Embryonic facial prominence (tissue), 1 donor: Measurements from ENCODE around the gene HTT-AS.
"Not testable (repeated sequence)": the region's sequence is repeated elsewhere in the genome, so short reads cannot be mapped to it uniquely, and the experiment has no call there.

Source experiments
- DNase-seq: peaks from one replicate; pipeline ENCODE4 v3.0.0-alpha.2; 2016; ENCODE audit errors: extremely low spot score

The HTT-AS gene

GRCh38 chr4:3051141-3051897 lies 23.0 kb downstream of the HTT-AS start:
- DNase-seq: not testable (repeated sequence)

GRCh38 chr4:3047464-3048286 lies 26.7 kb downstream of the HTT-AS start:
- no peak for DNase-seq

DNA sequence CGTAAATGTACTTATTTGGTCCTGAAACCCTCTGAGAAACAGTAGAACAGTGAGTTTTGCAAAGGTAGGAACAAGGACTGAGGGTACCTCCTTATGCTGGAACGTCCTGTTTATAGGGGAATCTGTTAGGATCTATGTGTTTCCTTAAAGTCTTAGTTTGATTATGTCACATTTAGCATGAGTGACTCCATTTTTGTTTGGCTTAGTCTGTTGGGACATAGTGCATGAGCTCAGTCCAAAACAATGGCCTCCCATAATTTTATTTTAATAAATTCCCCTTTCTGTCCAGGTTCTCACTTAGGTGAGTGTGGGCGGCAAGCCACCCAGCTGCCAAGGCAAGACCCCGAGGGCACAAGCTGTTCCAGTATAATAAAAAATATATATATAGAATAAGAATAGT lies 27.7 kb downstream of the HTT-AS start:
- DNase-seq: no peak

- DNase-seq: no peak
Observed at GRCh38 chr4:3046162-3046561, 28.2 kb downstream of the HTT-AS start.

DNA sequence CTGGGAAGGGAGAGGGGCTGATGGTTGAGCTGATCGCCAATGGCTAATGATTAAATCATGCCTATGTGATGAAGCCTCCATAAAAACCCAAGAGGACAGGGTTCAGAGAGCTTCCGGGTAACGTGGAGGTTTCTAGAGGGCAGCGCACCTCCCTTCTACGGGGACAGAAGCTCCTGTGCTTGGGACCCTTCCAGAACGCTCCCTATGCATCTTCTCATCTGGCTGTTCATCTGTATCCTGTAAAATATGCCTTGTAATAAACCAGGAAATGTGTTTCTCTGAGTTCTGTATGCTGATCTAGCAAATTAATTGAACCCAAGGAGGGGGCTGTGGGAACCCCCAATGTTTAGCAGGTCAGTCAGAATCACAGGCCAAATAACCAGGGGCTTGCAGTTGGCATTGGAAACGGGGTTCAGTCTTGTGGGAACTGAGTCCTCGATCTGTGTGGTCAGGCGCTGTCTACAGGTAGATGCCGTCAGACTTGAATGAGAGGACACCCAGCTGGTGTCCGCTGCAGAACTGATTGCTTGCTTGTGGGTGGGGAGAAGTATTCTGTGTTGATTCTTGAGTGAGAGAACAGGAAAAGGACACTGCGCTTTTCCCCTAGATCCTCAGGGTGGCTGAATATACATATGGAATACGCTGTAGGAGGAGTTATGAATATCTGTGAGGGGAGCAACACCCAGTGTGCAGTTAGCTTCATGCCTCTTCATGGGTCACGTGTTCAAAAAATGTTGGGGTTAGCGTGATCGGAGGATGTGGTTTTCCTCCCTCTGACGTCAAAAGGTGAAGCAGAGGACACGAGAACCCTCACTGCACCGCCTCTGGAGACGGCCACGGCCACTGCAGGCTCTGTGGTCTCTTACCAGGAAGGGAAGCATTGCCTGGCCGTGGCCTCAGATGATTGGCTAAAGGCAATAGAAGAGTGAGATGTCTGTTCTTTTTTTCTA lies 29.2 kb downstream of the HTT-AS start:
- DNase-seq: no peak

DNA sequence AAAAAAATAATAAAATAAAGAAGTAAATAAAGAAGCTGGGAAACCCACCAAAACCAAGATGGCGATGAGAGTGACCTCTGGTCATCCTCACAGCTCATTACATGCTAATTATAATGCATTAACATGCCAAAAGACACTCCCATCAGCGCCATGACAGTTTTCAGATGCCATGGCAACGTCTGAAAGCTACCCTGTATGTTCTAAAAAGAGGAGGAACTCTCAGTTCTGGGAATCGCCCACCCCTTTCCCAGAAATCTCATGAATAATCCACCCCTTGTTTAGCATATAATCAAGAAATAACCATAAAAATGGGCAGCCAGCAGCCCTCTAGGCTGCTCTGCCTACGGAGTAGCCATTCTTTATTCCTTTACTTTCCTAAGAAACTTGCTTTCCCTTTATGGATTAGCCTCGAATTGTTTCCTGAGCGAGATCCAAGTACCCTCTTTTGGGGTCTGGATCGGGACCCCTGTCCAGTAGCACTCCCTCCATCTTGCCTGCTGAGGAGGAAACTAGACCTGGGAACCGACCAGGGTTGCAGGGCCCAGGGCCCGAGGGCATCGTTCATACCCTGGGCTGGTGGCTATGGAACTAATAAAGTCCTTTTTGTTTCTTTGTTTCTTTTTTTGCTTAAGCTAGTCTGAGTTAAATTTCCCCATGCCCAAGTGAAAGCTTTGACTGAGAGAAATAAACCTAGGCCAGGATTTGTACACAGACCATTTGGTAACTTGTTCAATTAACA lies 30.9 kb downstream of the HTT-AS start:
- DNase-seq: no peak

GRCh38 chr4:3042226-3042625 lies 32.1 kb downstream of the HTT-AS start:
- DNase-seq: no peak

DNA sequence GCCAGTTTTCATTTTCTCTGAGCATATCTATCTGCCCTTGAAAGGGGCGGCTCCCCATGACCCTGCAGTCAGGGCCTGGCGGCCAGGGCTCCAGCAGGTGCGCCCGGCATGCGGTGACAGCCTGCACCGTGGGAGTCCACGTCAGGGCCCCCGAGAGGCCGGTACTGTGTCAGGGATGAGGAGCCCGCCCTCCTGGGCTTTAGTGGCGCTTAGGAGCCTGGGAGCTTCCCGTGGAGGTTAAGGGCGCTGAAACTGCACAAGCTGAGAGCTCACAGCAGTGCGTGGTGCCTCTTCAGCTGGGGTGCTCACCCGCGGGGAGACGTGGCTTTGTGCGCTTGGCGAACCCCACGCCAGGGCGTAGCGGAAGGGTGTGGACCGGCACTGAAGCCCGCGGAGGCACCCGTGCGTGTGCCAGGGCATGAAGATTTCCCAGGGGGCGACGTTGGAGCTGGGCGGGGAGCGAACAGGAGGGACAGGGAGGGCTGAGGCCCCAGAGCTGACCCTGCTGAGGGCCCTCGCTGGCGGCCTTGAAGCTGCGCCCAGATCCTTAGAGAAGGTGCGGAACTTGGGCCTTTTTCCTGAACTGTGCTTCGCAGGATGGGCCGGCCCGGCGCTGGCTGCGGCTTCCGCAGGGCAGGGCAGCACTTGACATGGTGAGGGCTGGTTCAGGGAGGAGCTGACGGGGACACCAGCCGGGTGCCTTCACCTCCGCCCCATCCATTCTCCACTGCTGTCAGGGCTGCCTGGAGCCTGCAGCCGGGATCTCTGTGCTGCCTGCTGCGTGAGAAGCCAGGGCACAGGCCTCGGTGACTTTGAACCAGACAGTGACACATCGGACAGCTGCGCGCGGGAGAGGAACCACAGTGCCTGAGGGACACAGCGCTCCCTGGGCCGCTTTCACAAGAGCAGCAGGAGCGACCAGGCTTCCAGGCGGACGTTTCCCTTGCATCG lies 32.9 kb downstream of the HTT-AS start:
- DNase-seq: no peak

- DNase-seq: no peak
Observed at GRCh38 chr4:3040452-3041191, 33.7 kb downstream of the HTT-AS start.

DNA sequence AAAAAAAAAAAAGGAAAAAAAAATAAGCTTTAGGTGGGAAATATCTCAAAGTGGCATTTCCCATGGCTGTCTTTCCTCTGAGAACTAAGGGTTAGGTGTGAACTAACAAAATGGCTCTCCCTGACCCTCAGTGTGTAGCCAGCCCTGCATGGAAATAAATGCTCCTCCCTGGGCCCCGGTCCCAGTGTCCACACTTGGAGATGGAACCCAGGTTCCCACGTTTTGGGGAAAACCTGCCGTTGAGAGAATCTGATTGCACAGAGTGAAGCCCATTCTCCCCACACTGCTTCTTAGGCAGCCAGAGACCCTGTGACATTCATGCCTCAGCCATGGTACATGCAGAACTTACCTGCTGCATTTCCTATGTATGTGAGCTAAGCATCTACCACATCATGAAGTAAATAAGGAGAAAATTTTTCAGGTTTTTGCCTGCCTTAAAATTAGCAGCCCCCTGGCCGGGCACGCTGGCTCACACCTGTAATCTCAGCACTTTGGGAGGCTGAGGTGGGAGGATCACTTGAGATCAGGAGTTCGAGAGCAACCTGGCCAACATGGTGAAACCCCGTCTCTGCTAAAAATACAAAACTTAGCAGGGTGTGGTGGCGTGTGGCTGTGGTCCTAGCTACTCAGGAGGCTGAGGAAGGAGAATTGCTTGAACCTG lies 34.5 kb downstream of the HTT-AS start:
- DNase-seq: no peak

DNA sequence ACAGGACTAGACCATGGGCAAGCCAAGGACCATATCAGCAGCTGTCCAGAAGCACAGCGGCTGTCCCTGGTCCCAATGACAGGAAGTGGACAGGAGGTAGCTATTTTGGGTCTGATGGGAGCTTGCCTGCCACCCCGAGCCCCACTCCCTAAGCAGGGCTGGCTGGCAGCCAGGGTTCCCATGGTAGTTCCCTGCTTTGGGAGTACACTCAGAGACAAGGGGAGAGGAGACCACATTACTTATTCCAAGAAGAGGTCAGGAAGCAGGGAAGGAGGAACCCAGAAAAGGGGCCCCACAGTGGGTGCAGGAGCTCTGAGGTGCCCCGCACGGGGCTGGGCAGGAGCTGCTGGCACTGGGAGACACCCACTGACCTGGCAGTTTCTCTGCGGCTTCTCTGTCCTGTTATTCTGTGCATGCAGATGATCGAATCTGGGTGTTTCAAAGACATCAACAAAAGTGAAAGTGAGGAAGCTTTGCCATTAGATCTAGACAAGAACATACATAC lies 36.3 kb downstream of the HTT-AS start:
- no peak for DNase-seq

GRCh38 chr4:3036131-3036952 lies 38.0 kb downstream of the HTT-AS start:
- DNase-seq: no peak

DNA sequence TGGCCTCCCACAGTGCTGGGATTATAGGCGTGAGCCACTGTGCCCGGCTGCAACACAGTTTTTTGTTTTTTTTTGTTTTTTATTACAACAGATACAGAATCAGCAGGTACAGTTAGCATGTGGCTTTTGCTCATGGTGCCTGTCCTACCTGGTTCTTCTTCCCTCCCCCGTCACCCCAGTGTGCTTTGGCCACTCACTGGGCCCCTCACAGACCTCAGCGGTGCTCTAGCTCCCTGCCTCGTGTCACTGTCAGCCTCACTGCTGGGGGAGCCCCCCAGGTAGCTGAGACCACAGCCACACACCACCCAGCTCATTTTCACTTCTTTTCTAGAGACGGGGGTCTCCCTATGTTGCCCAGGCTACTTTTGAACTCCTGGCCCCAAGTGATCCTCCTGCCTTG lies 38.7 kb downstream of the HTT-AS start:
- no peak for DNase-seq

- DNase-seq: no peak
Observed at GRCh38 chr4:3035249-3035648, 39.1 kb downstream of the HTT-AS start.

DNA sequence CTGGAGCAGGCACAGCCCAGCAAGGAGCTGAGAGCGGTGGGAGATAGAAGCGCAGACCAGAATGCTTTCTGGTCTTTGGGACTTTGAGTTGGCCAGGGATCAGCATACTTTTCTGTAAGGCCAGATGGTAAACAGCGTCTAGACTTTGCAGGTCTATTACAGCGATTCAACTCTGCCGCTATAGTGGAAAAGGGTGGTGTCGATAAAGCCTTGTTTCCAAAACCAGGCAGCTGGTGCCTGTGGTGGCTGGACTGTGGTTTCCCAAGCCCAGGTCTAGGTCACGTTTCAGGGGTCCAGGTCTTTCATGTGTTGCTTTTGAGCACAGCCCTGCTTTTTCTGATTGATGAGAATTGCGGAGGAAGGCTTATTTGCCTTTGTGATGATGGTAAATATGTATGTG lies 40.1 kb downstream of the HTT-AS start:
- DNase-seq: no peak

DNA sequence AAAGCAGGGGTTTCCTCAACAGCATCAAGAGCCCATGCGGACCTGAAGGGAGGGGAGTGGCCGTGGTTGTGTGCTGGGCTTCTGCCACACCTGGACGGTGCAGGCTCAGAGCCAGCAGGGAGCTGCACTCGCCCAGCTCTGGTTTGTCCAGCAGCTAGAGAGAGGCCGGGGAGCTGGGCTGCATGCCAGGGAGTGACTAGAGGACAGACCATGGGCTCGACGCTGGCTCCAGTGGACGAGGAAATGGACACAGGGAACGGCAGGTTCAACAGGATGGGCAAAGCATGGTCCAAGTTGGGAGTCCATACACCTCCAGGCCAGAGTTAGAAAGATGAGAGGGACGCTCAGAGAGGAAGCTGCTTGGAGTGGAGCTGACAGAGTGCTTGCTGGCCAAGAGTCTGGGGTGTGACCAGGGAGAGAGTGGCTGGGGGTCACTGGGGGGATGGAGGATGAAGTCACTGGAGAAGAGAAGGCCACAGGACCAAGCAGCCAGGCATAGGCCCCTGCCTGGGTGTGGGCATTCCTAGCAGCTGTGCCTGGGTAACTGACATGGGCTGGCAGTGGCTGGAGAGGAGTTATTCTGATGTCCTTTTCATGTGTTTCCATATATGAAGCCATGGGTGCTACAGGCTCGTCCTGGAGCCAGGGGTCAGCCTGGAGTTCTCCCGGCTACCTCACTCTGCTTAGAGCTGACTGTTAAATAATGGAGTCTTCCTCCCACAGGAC lies 42.8 kb downstream of the HTT-AS start:
- DNase-seq: no peak
